GM12878 (cell line): ENCODE data around the gene KDM2A. TPM values are rescaled to one million over a fixed set of nuclear protein-coding genes. Genes with fewer than 3 reads are reported as not detected.

ENCODE experiments used
- ATF7 ChIP-seq: fragments of 450-650 bp; IDR thresholded peaks from 2 replicates; pipeline ENCODE4 v1.6.1; 2016; ENCODE audit warnings: low read depth, mild to moderate bottlenecking
- BCL11A ChIP-seq: IDR thresholded peaks from 2 replicates; pipeline ENCODE4 v1.6.1; 2011; ENCODE audit warnings: low read depth, low read length
- BHLHE40 ChIP-seq, 2 experiments: fragments of 450-650 bp in 1 of 2; IDR thresholded peaks; 2 replicates each; pipeline ENCODE4 v1.6.1; 2011 to 2017; ENCODE audit warnings: low read depth in 2 of 2, borderline replicate concordance in 1 of 2, improper control_type of control experiment in 1 of 2, low read length in 1 of 2, mild to moderate bottlenecking in 1 of 2
- CBFB ChIP-seq: IDR thresholded peaks from 2 replicates; pipeline ENCODE4 v1.6.1; 2016; ENCODE audit warnings: antibody characterized with exemption, low read depth
- CREB1 ChIP-seq: IDR thresholded peaks from 2 replicates; pipeline ENCODE4 v1.6.1; 2012; ENCODE audit warnings: low read depth, mild to moderate bottlenecking, inconsistent platforms
- DPF2 ChIP-seq: fragments of 450-650 bp; IDR thresholded peaks from 2 replicates; pipeline ENCODE4 v1.6.1; 2017; ENCODE audit warnings: mild to moderate bottlenecking
- EED ChIP-seq: sonication (generic); IDR thresholded peaks from 2 replicates; pipeline ENCODE4 v1.6.1; 2016; ENCODE audit warnings: antibody characterized with exemption, low read depth
- MEF2A ChIP-seq: IDR thresholded peaks from 2 replicates; pipeline ENCODE4 v1.6.1; 2011; ENCODE audit warnings: low read depth, mild to moderate bottlenecking, low read length, moderate library complexity; ENCODE audit not compliant: insufficient read depth
- MTA2 ChIP-seq: fragments of 450-650 bp; IDR thresholded peaks from 2 replicates; pipeline ENCODE4 v1.6.1; 2016; ENCODE audit warnings: low read depth, mild to moderate bottlenecking, moderate library complexity
- MTA3 ChIP-seq: IDR thresholded peaks from 2 replicates; pipeline ENCODE4 v1.6.1; 2012; ENCODE audit warnings: low read length, inconsistent platforms, borderline replicate concordance
- MXI1 ChIP-seq: fragments of 150-350 bp; IDR thresholded peaks from 2 replicates; pipeline ENCODE4 v1.6.1; 2011; ENCODE audit warnings: low read depth, mild to moderate bottlenecking, inconsistent platforms, low read length, improper control_type of control experiment
- NFXL1 ChIP-seq: fragments of 450-650 bp; IDR thresholded peaks from 2 replicates; pipeline ENCODE4 v1.6.1; 2017; ENCODE audit warnings: antibody characterized with exemption, mild to moderate bottlenecking, borderline replicate concordance
- NFYB ChIP-seq: IDR thresholded peaks from 2 replicates; pipeline ENCODE4 v1.6.1; 2011; ENCODE audit warnings: low read depth, mild to moderate bottlenecking, low read length, improper control_type of control experiment, moderate library complexity; ENCODE audit not compliant: insufficient read depth
- NR2F1 ChIP-seq: fragments of 450-650 bp; conservative IDR thresholded peaks from 2 replicates; pipeline ENCODE4 v1.6.1; 2017; ENCODE audit warnings: mild to moderate bottlenecking
- POLR2AphosphoS2 ChIP-seq: IDR thresholded peaks from 2 replicates; pipeline ENCODE4 v1.6.1; 2011; ENCODE audit warnings: low read depth, mild to moderate bottlenecking, low read length, improper control_type of control experiment, moderate library complexity
- POU2F2 ChIP-seq: IDR thresholded peaks from 3 replicates; pipeline ENCODE4 v1.6.1; 2011; ENCODE audit warnings: low read depth, mild to moderate bottlenecking, low read length, borderline replicate concordance
- SMAD1 ChIP-seq: fragments of 450-650 bp; IDR thresholded peaks from 2 replicates; pipeline ENCODE4 v1.6.1; 2018; ENCODE audit warnings: mild to moderate bottlenecking, low read depth; ENCODE audit not compliant: partially characterized antibody
- SPI1 ChIP-seq: IDR thresholded peaks from 2 replicates; pipeline ENCODE4 v1.6.1; 2011; ENCODE audit warnings: low read depth, mild to moderate bottlenecking, low read length, moderate library complexity, borderline replicate concordance; ENCODE audit not compliant: insufficient read depth
- SRF ChIP-seq, 2 experiments: IDR thresholded peaks; 2 replicates each; pipeline ENCODE4 v1.6.1; 2011; ENCODE audit warnings: low read depth in 2 of 2, low read length in 2 of 2, mild to moderate bottlenecking in 1 of 2, moderate library complexity in 1 of 2
- TAF1 ChIP-seq: IDR thresholded peaks from 2 replicates; pipeline ENCODE4 v1.6.1; 2011; ENCODE audit warnings: mild to moderate bottlenecking, low read depth, low read length, borderline replicate concordance
- TARDBP ChIP-seq: IDR thresholded peaks from 2 replicates; pipeline ENCODE4 v1.6.1; 2016; ENCODE audit warnings: borderline replicate concordance
- ZNF207 ChIP-seq: fragments of 450-650 bp; IDR thresholded peaks from 2 replicates; pipeline ENCODE4 v1.6.1; 2014; ENCODE audit warnings: antibody characterized with exemption, mild to moderate bottlenecking, borderline replicate concordance
- polyA plus RNA-seq, 11 experiments: library from polyadenylated mRNA; depleted of rRNA in 4 of 11; unstranded in 6 of 11; stranded (reverse) in 5 of 11; fragments of >200 nt; fragmentation: Nextera tagmentation in 4 of 11; fragmentation: Illumina TruSeq in 1 of 11; extraction: Ambion mirVana in 4 of 11; extraction: Trizol in 1 of 11; gene quantifications; 1 replicate in 1 of 11; 2 replicates in 10 of 11; pipeline versions ENCODE4 v1.2.1 to v1.2.3, GENCODE V29; 2011 to 2016; ENCODE audit warnings: inconsistent platforms in 2 of 11, missing spikeins in 2 of 11, low read depth in 1 of 11
- total RNA-seq, 4 experiments: library from RNA; depleted of rRNA in 3 of 4; stranded (reverse); fragments of >200 nt in 3 of 4; fragmentation: Illumina TruSeq in 1 of 4; extraction: Trizol in 1 of 4; gene quantifications; 2 replicates each; pipeline versions ENCODE4 v1.2.1 to v1.2.3, GENCODE V29; 2013 to 2021
- TF ChIP-seq, protein P1 (sequence below): fragments of 450-650 bp; IDR thresholded peaks from 2 replicates; pipeline ENCODE4 v1.6.1; 2017; ENCODE audit warnings: low read depth, mild to moderate bottlenecking, moderate library complexity
- TF ChIP-seq, protein P2 (sequence below): fragments of 450-650 bp; IDR thresholded peaks from 2 replicates; pipeline ENCODE4 v1.6.1; 2017; ENCODE audit warnings: antibody characterized with exemption, mild to moderate bottlenecking, moderate library complexity
- TF ChIP-seq, protein P3 (sequence below): IDR thresholded peaks from 2 replicates; pipeline ENCODE4 v1.6.1; 2011; ENCODE audit warnings: borderline replicate concordance, low read depth, mild to moderate bottlenecking, moderate library complexity, mixed read lengths, low read length; ENCODE audit not compliant: insufficient read depth; ENCODE audit errors: extremely low read length

KDM2A gene
- total and polyA plus RNA-seq, 10 of the 15 experiments (the other 5 are each of a cell fraction or from before 2014, with no cell fraction given): 10.5 to 69.3 (median 41.6) TPM

DNA sequence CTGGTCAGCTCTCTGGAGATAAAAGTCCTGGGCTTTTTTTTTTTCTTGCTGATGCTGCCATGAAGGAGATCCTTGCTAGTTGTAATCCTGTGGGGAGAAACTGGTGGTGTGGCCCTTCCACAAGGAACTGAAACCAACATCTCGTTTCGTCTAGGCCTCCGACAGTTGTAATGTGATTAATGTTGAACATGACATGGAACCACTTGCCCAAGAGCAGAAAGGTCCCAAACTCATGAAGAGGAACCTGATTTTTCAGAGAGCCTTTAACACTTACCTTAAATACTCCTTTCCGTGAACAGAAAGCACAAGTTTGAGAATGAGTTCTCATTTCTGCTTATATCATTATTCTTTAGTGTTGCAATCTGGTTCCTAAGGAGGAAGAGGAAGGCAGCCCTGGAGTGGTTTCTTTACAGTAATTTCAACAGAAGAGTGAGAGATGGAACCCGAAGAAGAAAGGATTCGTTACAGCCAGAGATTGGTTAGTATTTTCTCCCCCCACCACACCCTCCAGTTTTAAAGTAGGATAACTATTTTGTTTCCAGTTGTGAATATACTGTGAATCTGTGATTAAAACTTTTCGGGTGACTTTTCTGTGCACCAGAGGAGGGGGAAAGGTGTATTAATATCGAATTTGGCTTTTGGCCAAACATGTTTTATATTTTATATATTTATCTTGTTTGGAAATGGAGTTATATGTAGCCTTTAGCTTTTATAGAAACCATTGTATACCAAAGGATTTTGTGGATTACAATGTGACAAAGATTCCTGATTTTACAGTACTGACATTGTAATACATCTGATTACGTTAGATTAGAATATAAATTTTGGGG, 2.0 kb downstream of the KDM2A start (continued):
- TF ChIP-seq MEF2A (0 out of 2 replicates have a peak, but pooled peaks have one; percentile 18), NFXL1 (no peak), CREB1 (0 out of 2 replicates have a peak, but pooled peaks have one; percentile 33), NFYB (no peak), SMAD1 (no peak), SPI1 (peak; percentile 97), MXI1 (peak; percentile 65; the same call in 1 of the 2 replicates), BCL11A (peak; percentile 36; the same call in 1 of the 2 replicates), BHLHE40 (IDR thresholded peaks at IDR 0.05; ENCODE audit: borderline replicate concordance in 1 of 2, low read depth in 2 of 2, low read length in 1 of 2) (peak in 1 of 2 experiments; percentile 34; a peak in 1 of 4 replicates), TARDBP (no peak), POU2F2 (peak; percentile 60; the same call in 1 of the 3 replicates), DPF2 (peak; percentile 62; the same call in 1 of the 2 replicates), TAF1 (peak; percentile 85), MTA2 (peak; percentile 39; the same call in 1 of the 2 replicates), POLR2AphosphoS2 (no peak), SRF (IDR thresholded peaks at IDR 0.05; ENCODE audit: low read depth in 2 of 2, low read length in 2 of 2) (0 out of 4 replicates have a peak, but pooled peaks of 1 of the 2 experiments have one; percentile 42), CBFB (0 out of 2 replicates have a peak, but pooled peaks have one; percentile 23), NR2F1 (no peak), ZNF207 (no peak), ATF7 (peak; percentile 33; the same call in 1 of the 2 replicates), MTA3 (no peak), EED (peak; percentile 96)
- TF ChIP-seq, protein P1, sequence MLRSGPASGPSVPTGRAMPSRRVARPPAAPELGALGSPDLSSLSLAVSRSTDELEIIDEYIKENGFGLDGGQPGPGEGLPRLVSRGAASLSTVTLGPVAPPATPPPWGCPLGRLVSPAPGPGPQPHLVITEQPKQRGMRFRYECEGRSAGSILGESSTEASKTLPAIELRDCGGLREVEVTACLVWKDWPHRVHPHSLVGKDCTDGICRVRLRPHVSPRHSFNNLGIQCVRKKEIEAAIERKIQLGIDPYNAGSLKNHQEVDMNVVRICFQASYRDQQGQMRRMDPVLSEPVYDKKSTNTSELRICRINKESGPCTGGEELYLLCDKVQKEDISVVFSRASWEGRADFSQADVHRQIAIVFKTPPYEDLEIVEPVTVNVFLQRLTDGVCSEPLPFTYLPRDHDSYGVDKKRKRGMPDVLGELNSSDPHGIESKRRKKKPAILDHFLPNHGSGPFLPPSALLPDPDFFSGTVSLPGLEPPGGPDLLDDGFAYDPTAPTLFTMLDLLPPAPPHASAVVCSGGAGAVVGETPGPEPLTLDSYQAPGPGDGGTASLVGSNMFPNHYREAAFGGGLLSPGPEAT: peak; percentile 67; the same call in 1 of the 2 replicates
- TF ChIP-seq, protein P2, sequence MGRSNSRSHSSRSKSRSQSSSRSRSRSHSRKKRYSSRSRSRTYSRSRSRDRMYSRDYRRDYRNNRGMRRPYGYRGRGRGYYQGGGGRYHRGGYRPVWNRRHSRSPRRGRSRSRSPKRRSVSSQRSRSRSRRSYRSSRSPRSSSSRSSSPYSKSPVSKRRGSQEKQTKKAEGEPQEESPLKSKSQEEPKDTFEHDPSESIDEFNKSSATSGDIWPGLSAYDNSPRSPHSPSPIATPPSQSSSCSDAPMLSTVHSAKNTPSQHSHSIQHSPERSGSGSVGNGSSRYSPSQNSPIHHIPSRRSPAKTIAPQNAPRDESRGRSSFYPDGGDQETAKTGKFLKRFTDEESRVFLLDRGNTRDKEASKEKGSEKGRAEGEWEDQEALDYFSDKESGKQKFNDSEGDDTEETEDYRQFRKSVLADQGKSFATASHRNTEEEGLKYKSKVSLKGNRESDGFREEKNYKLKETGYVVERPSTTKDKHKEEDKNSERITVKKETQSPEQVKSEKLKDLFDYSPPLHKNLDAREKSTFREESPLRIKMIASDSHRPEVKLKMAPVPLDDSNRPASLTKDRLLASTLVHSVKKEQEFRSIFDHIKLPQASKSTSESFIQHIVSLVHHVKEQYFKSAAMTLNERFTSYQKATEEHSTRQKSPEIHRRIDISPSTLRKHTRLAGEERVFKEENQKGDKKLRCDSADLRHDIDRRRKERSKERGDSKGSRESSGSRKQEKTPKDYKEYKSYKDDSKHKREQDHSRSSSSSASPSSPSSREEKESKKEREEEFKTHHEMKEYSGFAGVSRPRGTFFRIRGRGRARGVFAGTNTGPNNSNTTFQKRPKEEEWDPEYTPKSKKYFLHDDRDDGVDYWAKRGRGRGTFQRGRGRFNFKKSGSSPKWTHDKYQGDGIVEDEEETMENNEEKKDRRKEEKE: no peak
- TF ChIP-seq, protein P3, sequence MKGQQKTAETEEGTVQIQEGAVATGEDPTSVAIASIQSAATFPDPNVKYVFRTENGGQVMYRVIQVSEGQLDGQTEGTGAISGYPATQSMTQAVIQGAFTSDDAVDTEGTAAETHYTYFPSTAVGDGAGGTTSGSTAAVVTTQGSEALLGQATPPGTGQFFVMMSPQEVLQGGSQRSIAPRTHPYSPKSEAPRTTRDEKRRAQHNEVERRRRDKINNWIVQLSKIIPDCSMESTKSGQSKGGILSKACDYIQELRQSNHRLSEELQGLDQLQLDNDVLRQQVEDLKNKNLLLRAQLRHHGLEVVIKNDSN: no peak
